ENCODE results near the gene MYOCOS. TPM values are rescaled to one million over a fixed set of nuclear protein-coding genes. Genes with fewer than 3 reads are reported as not detected.
"Not testable (repeated sequence)": the region's sequence is repeated elsewhere in the genome, so short reads cannot be mapped to it uniquely, and the experiment has no call there.

MYOCOS gene
- total RNA-seq, 1 donor from 2014 or later, result not detected

DNA sequence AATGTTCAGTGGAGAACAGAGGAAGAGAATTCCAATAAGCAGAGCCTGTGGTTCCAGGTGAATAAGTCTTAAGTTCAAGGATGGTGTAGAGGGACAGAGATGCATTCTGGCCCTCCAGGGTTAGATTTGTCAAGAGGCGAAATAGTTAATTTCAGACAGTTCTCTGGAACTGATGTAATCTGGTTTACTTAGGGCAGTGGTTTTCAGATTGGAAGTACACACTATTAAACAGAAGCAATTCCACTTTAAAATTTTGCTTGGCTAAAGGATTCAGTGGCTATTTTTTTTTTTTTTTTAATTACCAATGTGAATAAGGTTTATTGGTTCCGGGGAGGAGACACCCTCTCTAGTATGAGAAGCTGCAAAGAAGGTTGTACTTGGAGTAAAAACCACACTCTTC, 25.3 kb upstream of the MYOCOS start:
- no peaks in the 10 kb centered on the region for H3K4me1 Mint-ChIP-seq (ENCODE audit: unreplicated experiment)
- H3K27me3 Mint-ChIP-seq, result no peaks in the 10 kb centered on the region
- no peak for DNase-seq (ENCODE audit: extremely low spot score, unreplicated experiment)
- H3K27ac Mint-ChIP-seq, result no peak overlapping the region
- H3K4me3 Mint-ChIP-seq, result no peak overlapping the region
- peaks cover 4% of the 10 kb centered on the region for H3K9me3 Mint-ChIP-seq
- TF ChIP-seq, protein P1, sequence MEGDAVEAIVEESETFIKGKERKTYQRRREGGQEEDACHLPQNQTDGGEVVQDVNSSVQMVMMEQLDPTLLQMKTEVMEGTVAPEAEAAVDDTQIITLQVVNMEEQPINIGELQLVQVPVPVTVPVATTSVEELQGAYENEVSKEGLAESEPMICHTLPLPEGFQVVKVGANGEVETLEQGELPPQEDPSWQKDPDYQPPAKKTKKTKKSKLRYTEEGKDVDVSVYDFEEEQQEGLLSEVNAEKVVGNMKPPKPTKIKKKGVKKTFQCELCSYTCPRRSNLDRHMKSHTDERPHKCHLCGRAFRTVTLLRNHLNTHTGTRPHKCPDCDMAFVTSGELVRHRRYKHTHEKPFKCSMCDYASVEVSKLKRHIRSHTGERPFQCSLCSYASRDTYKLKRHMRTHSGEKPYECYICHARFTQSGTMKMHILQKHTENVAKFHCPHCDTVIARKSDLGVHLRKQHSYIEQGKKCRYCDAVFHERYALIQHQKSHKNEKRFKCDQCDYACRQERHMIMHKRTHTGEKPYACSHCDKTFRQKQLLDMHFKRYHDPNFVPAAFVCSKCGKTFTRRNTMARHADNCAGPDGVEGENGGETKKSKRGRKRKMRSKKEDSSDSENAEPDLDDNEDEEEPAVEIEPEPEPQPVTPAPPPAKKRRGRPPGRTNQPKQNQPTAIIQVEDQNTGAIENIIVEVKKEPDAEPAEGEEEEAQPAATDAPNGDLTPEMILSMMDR (conservative IDR thresholded peaks at IDR 0.05), result no peak
- peaks cover 25% of the 10 kb centered on the region for H3K36me3 Mint-ChIP-seq

DNA sequence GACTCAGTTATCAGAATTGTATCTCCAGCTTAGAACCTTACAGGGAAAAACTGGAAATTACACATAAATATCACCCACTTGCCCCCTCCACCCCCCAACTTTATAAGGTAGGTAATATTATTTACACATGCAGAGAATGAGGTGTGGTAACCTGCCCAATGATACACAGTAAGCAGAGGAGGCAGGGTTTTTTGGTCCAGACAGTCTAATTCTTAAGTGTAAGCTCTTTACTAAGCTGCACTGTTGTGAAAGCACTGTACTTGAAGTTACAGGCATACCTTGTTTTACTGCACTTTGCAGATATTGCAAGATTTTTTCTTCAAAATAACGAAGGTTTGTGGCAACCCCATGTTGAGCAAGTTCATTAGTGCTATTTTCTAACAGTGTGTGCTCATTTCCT, 24.8 kb upstream of the MYOCOS start:
- no peak for DNase-seq (ENCODE audit: extremely low spot score, unreplicated experiment)
- Mint-ChIP-seq H3K4me1 (ENCODE audit: unreplicated experiment) (no peaks in the 10 kb centered on the region), H3K27ac (no peak overlapping the region), H3K4me3 (no peak overlapping the region), H3K36me3 (peaks cover 24% of the 10 kb centered on the region), H3K9me3 (peaks cover 4% of the 10 kb centered on the region), H3K27me3 (no peaks in the 10 kb centered on the region)
- TF ChIP-seq, protein P1 (conservative IDR thresholded peaks at IDR 0.05), result no peak

DNA sequence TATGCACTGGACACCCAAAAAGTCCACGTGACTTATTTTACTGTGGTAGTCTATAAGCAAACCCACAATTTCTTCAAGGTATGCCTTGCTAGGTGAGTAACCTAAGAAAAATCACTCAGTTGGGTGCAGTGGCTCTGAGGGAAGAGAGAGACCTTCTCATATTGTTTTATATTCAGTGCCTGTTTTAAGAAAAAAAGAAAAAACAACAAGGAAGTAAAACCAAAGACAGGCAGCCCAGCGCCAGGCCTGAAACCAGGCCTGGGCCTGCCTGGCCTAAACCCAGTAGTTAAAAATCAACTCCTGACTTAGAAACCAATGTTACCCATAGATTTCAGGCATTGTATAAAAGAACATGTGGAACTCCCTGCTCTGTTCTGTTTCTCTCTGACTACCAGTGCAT, 21.7 kb upstream of the MYOCOS start:
- H3K36me3 Mint-ChIP-seq, result peaks cover 13% of the 10 kb centered on the region
- not testable (repeated sequence) for H3K27ac Mint-ChIP-seq; DNase-seq (ENCODE audit: extremely low spot score, unreplicated experiment); H3K9me3 Mint-ChIP-seq; H3K4me3 Mint-ChIP-seq; H3K4me1 Mint-ChIP-seq (ENCODE audit: unreplicated experiment); H3K27me3 Mint-ChIP-seq

DNA sequence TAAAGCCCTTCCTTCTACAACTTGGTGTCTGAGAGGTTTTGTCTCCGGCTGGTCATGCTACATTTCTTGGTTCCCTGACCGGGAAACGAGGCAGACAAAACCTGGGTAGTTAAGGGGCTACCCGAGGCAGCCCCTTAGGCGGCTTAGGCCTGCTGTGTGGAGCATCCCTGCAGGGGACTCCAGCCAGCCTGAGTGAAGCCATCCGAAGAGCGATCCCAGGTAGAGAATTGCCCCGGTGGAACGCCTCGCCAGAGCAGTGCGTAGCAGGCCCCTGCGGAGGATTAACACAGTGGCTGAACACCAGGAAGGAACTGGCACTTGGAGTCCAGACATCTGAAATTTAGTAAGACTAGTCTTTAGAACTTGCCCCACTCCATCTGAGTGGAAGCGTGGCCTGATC, 21.2 kb upstream of the MYOCOS start:
- Mint-ChIP-seq H3K27me3 (no peaks in the 10 kb centered on the region), H3K4me3 (no peak overlapping the region), H3K36me3 (peaks cover 13% of the 10 kb centered on the region), H3K27ac (no peak overlapping the region), H3K9me3 (peaks cover 4% of the 10 kb centered on the region), H3K4me1 (ENCODE audit: unreplicated experiment) (peaks cover 5% of the 10 kb centered on the region)
- no peak for DNase-seq (ENCODE audit: extremely low spot score, unreplicated experiment)
- TF ChIP-seq, protein P1 (conservative IDR thresholded peaks at IDR 0.05), result no peak

DNA sequence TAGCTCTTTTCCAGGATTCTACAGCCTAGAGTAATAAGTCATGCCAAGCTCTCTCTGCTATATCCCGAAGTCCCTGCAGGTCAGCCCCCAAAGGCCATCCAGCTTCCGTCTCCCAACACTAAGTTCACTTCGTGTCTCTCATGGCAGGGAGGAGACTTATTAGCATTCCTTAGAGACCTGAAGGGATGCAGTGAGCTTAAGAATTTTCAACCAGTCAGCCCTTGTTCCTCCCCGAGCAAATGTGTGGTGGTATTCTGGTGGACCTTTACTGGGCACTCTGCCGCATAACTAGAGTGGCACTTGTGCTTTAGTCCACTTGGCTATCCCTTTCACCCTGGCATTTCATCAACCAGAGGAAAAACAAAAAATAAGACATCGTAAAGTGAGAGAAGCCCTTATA, 19.0 kb upstream of the MYOCOS start:
- H3K4me3 Mint-ChIP-seq; H3K4me1 Mint-ChIP-seq (ENCODE audit: unreplicated experiment); H3K36me3 Mint-ChIP-seq; DNase-seq (ENCODE audit: extremely low spot score, unreplicated experiment); H3K27ac Mint-ChIP-seq; H3K9me3 Mint-ChIP-seq; H3K27me3 Mint-ChIP-seq: not testable (repeated sequence)

DNA sequence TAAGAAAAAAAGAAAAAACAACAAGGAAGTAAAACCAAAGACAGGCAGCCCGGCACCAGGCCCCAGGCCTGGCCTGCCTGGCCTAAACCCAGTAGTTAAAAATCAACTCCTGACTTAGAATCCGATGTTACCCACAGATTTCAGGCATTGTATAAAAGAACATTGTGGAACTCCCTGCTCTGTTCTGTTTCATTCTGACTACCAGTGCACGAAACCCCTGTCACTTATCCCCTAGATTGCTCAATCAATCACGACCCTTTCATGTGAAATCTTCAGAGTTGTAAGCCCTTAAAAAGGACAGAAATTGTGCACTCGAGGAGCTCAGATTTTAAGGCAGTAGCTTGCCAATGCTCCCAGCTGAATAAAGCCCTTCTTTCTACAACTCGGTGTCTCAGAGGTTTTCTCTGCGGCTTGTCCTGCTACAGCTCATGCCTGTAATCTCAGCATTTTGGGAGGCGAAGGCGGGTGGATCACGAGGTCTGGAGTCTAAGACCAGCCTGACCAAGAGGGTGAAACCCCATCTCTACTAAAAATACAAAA, 15.6 kb upstream of the MYOCOS start:
- Mint-ChIP-seq H3K4me3 (no peak overlapping the region), H3K27me3 (no peaks in the 10 kb centered on the region), H3K27ac (peak overlapping the region; percentile 57), H3K9me3 (no peaks in the 10 kb centered on the region), H3K36me3 (no peaks in the 10 kb centered on the region), H3K4me1 (ENCODE audit: unreplicated experiment) (peaks cover 5% of the 10 kb centered on the region)
- no peak for DNase-seq (ENCODE audit: extremely low spot score, unreplicated experiment)
- TF ChIP-seq, protein P1 (conservative IDR thresholded peaks at IDR 0.05), result no peak

DNA sequence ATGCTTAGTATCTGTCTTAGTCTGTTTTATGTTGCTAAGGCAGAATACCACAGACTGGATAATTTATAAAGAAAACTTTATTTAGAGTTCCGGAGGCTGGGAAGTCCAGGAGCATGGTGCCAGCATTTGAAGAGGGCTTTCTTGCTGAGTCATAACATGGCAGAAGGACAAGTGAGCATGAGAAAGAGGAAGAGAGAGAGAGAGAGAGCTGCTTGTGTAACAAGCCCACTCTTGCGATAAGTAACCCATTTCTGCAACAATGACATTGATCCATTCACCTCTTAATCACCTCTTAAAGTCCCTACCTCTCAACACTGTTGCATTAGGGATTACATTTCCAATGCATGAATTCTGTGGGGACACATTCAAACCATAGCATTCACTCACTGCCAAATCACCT, 11.7 kb upstream of the MYOCOS start:
- H3K27ac Mint-ChIP-seq, result no peak overlapping the region
- H3K9me3 Mint-ChIP-seq, result no peaks in the 10 kb centered on the region
- H3K4me3 Mint-ChIP-seq, result no peak overlapping the region
- H3K36me3 Mint-ChIP-seq, result no peaks in the 10 kb centered on the region
- H3K27me3 Mint-ChIP-seq, result no peaks in the 10 kb centered on the region
- H3K4me1 Mint-ChIP-seq (ENCODE audit: unreplicated experiment), result no peaks in the 10 kb centered on the region
- DNase-seq (ENCODE audit: extremely low spot score, unreplicated experiment), result no peak
- TF ChIP-seq, protein P1 (conservative IDR thresholded peaks at IDR 0.05), result no peak
